Astrocyte (in vitro differentiated cells and primary cell): Measurements from ENCODE around the gene TRAF3IP1. TPM values are rescaled to one million over a fixed set of nuclear protein-coding genes. Genes with fewer than 3 reads are reported as not detected.

Experiments
- DNase-seq: peaks from one replicate; pipeline ENCODE4 v3.0.0-alpha.2; 2010; ENCODE audit warnings: low read depth
- FAIRE-seq: peaks from 2 replicates; lab custom pipeline; 2011; peaks lifted over from hg19 to GRCh38; lab: Jason Lieb, UNC
- H2AFZ ChIP-seq: 2 replicates; pipeline ENCODE4 v1.6.0; 2012; ENCODE audit warnings: low read depth, low read length, inconsistent platforms
- H3K27ac ChIP-seq: 2 replicates; pipeline ENCODE4 v1.5.1; 2011; ENCODE audit warnings: low read depth, low read length, inconsistent platforms
- H3K27me3 ChIP-seq: 2 replicates; pipeline ENCODE4 v1.6.0; 2011; ENCODE audit warnings: low read length, inconsistent platforms; ENCODE audit not compliant: insufficient read depth
- H3K36me3 ChIP-seq: 2 replicates; pipeline ENCODE4 v1.5.1; 2011; ENCODE audit warnings: low read length, inconsistent platforms; ENCODE audit not compliant: insufficient read depth
- H3K4me1 ChIP-seq: 2 replicates; pipeline ENCODE4 v1.5.1; 2011; ENCODE audit warnings: low read length, inconsistent platforms; ENCODE audit not compliant: insufficient read depth
- H3K4me2 ChIP-seq: 2 replicates; pipeline ENCODE4 v1.6.0; 2012; ENCODE audit warnings: low read length, inconsistent platforms
- H3K4me3 ChIP-seq: 2 replicates; pipeline ENCODE4 v1.5.1; 2011; ENCODE audit warnings: low read depth, mild to moderate bottlenecking, low read length, inconsistent platforms; ENCODE audit not compliant: insufficient read depth
- H3K79me2 ChIP-seq: 2 replicates; pipeline ENCODE4 v1.6.0; 2012; ENCODE audit warnings: mild to moderate bottlenecking, low read length, inconsistent platforms; ENCODE audit not compliant: insufficient read depth
- H3K9ac ChIP-seq: 2 replicates; pipeline ENCODE4 v1.6.0; 2012; ENCODE audit warnings: mild to moderate bottlenecking, low read length, inconsistent platforms
- H3K9me3 ChIP-seq: 2 replicates; pipeline ENCODE4 v1.5.1; 2012; ENCODE audit warnings: low read depth, mild to moderate bottlenecking, low read length, inconsistent platforms; ENCODE audit not compliant: insufficient read depth
- H4K20me1 ChIP-seq: 2 replicates; pipeline ENCODE4 v1.6.0; 2012; ENCODE audit warnings: low read length, inconsistent platforms; ENCODE audit not compliant: insufficient read depth
- H3K27ac Mint-ChIP-seq: one replicate; pipeline ENCODE4 v1.8.0; 2021; ENCODE audit warnings: mild to moderate bottlenecking, mixed read lengths; ENCODE audit not compliant: unreplicated experiment
- H3K27me3 Mint-ChIP-seq: one replicate; pipeline ENCODE4 v1.8.0; 2021; ENCODE audit warnings: low read depth, mixed read lengths; ENCODE audit not compliant: unreplicated experiment
- H3K36me3 Mint-ChIP-seq: one replicate; pipeline ENCODE4 v1.8.0; 2021; ENCODE audit warnings: low read depth, mixed read lengths; ENCODE audit not compliant: unreplicated experiment
- H3K4me1 Mint-ChIP-seq: one replicate; pipeline ENCODE4 v1.8.0; 2021; ENCODE audit warnings: low read depth, mixed read lengths; ENCODE audit not compliant: unreplicated experiment
- H3K4me3 Mint-ChIP-seq: one replicate; pipeline ENCODE4 v1.8.0; 2021; ENCODE audit warnings: mild to moderate bottlenecking, moderate library complexity, mixed read lengths; ENCODE audit not compliant: unreplicated experiment
- H3K9me3 Mint-ChIP-seq: one replicate; pipeline ENCODE4 v1.8.0; 2021; ENCODE audit warnings: mild to moderate bottlenecking, mixed read lengths; ENCODE audit not compliant: unreplicated experiment
- EZH2 ChIP-seq: IDR thresholded peaks from 2 replicates; pipeline ENCODE4 v1.6.1; 2012; ENCODE audit warnings: mild to moderate bottlenecking, low read length, inconsistent platforms; ENCODE audit not compliant: insufficient read depth
- total RNA-seq: library from RNA; stranded (reverse); gene quantifications from 2 replicates; pipeline ENCODE4 v1.2.1, GENCODE V29; 2021
- TF ChIP-seq, protein P1 (sequence below): IDR thresholded peaks from 2 replicates; pipeline ENCODE4 v1.5.1; 2011; ENCODE audit warnings: low read depth, mild to moderate bottlenecking, inconsistent platforms, low read length, moderate library complexity; ENCODE audit not compliant: insufficient read depth

TRAF3IP1 gene
- total RNA-seq, 1 donor from 2014 or later = 19.6 TPM

DNA sequence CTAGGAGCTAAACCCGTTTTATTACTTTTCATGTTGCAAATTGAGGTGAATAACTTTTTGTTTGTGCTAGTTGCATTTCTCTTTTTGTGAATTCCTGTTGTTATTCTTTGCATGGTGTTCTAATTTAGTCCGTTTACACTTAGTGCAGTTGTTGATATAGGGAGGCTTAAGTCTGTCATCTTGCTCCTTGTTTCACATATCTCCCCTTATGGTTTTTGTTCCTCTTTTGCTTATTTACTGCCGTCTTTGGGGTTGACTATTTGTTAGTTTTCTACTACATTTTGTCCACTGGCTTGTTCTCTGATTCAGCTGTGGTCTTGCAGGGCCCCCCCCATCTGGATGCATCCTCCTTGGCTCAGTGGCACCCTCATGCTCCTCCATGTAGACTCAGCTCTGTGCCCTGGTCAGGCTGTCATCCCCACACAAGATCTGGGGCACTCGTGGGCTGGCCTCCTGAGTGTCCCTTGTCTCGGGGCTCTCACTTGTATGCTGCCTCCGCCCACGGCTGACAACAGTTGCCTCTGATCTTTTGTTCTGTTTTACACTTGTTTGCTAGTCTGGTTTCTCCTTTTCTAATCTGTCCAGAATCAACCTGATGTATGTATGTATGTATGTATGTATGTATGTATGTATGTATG lies 63.5 kb downstream of the TRAF3IP1 start:
- H3K4me2 ChIP-seq = no peak overlapping the region
- no peak overlapping the region for H3K9ac ChIP-seq
- Mint-ChIP-seq H3K27ac (peak overlapping the region; percentile 37), H3K4me1 (peaks cover 9% of the 10 kb centered on the region), H3K4me3 (no peak overlapping the region), H3K27me3 (no peaks in the 10 kb centered on the region), H3K36me3 (peaks cover 24% of the 10 kb centered on the region), H3K9me3 (peaks cover 4% of the 10 kb centered on the region)
- no peak overlapping the region for H3K4me3 ChIP-seq
- H2AFZ ChIP-seq = no peak overlapping the region
- FAIRE-seq (no peak), DNase-seq (no peak)
- H4K20me1 ChIP-seq = no peaks in the 10 kb centered on the region
- no peaks in the 10 kb centered on the region for H3K9me3 ChIP-seq
- H3K4me1 ChIP-seq = peaks cover 20% of the 10 kb centered on the region
- peaks cover 3% of the 10 kb centered on the region for H3K36me3 ChIP-seq
- no peaks in the 10 kb centered on the region for H3K79me2 ChIP-seq
- no peaks in the 10 kb centered on the region for H3K27me3 ChIP-seq
- H3K27ac ChIP-seq = no peak overlapping the region
- no peak for TF ChIP-seq EZH2
- TF ChIP-seq, protein P1, sequence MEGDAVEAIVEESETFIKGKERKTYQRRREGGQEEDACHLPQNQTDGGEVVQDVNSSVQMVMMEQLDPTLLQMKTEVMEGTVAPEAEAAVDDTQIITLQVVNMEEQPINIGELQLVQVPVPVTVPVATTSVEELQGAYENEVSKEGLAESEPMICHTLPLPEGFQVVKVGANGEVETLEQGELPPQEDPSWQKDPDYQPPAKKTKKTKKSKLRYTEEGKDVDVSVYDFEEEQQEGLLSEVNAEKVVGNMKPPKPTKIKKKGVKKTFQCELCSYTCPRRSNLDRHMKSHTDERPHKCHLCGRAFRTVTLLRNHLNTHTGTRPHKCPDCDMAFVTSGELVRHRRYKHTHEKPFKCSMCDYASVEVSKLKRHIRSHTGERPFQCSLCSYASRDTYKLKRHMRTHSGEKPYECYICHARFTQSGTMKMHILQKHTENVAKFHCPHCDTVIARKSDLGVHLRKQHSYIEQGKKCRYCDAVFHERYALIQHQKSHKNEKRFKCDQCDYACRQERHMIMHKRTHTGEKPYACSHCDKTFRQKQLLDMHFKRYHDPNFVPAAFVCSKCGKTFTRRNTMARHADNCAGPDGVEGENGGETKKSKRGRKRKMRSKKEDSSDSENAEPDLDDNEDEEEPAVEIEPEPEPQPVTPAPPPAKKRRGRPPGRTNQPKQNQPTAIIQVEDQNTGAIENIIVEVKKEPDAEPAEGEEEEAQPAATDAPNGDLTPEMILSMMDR = no peak

DNA sequence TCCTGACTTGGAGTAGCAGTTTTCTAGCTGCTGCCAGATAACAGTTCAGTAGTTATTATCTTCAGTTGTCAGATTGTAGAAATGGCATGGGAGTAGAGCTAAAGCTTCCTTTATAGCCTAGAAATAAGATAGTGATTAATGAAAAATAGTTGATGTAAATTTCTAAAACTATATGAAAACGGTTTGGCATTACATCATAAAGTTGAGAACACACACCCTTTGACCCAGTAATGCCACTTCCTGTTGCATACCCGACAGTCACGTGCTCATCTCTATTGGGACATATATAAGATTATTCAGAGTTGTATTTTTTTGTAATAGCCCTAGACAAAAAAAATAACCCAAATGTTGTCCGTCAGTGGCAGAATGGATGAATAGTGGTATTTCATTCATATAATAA lies 67.0 kb downstream of the TRAF3IP1 start:
- TF ChIP-seq, protein P1 = no peak
- Histone ChIP-seq H3K79me2 (no peaks in the 10 kb centered on the region), H3K4me2 (no peak overlapping the region), H4K20me1 (no peaks in the 10 kb centered on the region), H3K27ac (no peak overlapping the region), H3K27me3 (no peaks in the 10 kb centered on the region), H3K9ac (no peak overlapping the region), H3K36me3 (peaks cover 2% of the 10 kb centered on the region), H3K9me3 (no peaks in the 10 kb centered on the region), H3K4me1 (peaks cover 9% of the 10 kb centered on the region), H3K4me3 (no peak overlapping the region), H2AFZ (no peak overlapping the region)
- Mint-ChIP-seq H3K4me3 (no peak overlapping the region), H3K9me3 (no peaks in the 10 kb centered on the region), H3K36me3 (peaks cover 16% of the 10 kb centered on the region), H3K27ac (no peak overlapping the region), H3K4me1 (peaks cover 8% of the 10 kb centered on the region), H3K27me3 (no peaks in the 10 kb centered on the region)
- DNase-seq (no peak), FAIRE-seq (no peak)

DNA sequence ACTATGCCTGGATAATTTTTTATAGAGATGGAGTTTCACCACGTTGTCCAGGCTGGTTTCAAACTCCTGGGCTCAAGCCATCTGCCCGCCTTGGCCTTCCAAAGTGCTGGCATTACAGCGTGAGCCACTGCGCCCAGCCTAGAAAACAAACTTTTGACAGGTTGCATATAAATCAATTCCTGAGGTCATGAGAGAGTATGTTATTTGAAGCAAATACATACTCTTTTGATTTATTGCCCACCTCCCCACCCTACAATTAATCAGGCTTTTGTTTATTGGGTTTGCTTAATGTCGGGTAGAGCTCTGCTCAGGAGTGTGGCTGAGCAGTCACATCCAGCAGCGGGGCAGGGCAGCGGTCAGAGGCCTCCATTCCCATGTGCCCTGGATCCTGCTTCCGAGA lies 68.5 kb downstream of the TRAF3IP1 start:
- Histone ChIP-seq H3K4me2 (no peak overlapping the region), H3K27me3 (no peaks in the 10 kb centered on the region), H3K4me1 (peaks cover 9% of the 10 kb centered on the region), H3K9ac (no peak overlapping the region), H3K27ac (no peak overlapping the region), H3K79me2 (no peaks in the 10 kb centered on the region), H2AFZ (no peak overlapping the region), H3K36me3 (no peaks in the 10 kb centered on the region), H3K9me3 (no peaks in the 10 kb centered on the region), H3K4me3 (no peak overlapping the region), H4K20me1 (no peaks in the 10 kb centered on the region)
- peaks cover 4% of the 10 kb centered on the region for H3K36me3 Mint-ChIP-seq
- DNase-seq (no peak), FAIRE-seq (no peak)
- no peak overlapping the region for H3K27ac Mint-ChIP-seq
- no peak for TF ChIP-seq EZH2
- TF ChIP-seq, protein P1 = no peak
- H3K4me1 Mint-ChIP-seq = peaks cover 8% of the 10 kb centered on the region
- no peaks in the 10 kb centered on the region for H3K9me3 Mint-ChIP-seq
- H3K27me3 Mint-ChIP-seq = no peaks in the 10 kb centered on the region
- no peak overlapping the region for H3K4me3 Mint-ChIP-seq
